CD1c-positive myeloid dendritic cell (primary cell): ENCODE measurements around the gene TUT4.

Experiments
- DNase-seq: peaks from one replicate; pipeline ENCODE4 v3.0.0-alpha.2; 2016; ENCODE audit errors: extremely low spot score

Gene TUT4

DNA sequence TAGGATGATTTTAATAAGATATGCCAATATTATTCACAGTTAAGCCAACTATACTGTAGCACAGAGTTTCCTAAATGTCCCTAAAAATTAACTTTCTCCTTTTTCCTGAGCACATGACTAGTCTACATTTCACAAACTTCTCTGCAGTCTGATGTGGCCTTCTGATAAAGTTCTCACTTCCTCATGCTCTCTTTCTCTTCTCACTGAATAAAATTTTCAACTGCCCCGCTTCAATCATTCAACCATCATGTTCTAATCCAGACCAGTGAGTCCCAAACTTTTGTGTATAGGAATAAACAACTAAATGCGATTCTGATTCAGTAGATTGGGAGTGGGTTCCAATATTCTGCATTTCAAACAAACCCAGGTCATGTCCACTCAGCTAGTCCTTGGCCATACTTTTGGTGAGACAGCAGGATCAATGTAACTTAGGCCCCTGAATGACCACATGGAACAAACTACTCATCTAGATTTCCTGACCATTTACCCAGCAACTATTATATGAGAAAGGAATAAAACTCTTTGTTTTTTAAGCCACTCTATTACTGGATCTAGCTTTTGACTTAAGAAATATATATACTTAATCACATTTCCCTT, 20.1 kb downstream of the TUT4 start:
- peak; percentile 14 for DNase-seq

DNA sequence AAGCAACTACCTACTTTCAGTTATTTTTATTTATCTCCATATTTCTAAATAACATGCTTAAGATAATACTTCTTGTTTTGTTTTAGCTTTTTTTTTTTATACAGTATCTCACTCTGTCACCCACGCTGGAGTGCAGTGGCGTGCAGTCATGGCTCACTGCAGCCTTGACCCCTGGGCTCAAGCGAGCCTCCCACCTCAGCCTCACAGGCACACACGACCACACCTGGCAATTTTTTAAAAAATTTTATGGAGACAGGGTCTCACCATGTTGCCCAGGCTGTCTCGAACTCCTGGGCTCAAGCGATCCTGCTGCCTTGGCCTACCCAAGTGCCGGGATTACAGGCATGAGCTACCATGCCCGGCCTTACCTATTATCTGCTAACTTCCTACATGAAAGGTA, 20.6 kb downstream of the TUT4 start:
- no peak for DNase-seq

DNA sequence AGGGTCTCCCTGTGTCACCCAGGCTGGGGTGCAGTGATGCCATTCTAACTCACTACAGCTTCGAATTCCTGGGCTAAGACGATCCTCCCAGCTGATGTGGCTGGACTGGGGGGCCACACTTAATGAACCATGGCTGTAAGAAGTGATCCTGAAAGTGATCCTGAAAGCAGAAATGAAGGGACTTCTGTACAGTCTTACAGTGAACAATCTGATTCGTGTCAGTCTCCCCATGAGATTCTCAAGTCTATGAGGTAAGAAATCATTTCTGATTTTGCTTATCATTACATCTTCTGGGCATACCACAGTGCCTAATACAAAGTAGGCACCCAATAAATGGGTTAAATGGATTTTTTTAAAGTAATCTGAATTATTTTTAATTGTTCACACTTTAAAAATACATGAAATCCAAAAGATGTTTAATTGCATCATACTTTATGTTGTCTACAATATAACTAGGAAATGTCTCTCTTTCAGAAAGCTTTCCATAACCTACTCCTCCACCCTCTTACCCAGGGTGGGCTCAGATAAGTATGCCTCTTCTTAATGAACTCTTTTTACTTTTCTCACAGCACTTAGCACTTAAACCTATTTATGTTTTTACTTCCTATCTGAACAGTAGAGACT, 21.5 kb downstream of the TUT4 start:
- no peak for DNase-seq

DNA sequence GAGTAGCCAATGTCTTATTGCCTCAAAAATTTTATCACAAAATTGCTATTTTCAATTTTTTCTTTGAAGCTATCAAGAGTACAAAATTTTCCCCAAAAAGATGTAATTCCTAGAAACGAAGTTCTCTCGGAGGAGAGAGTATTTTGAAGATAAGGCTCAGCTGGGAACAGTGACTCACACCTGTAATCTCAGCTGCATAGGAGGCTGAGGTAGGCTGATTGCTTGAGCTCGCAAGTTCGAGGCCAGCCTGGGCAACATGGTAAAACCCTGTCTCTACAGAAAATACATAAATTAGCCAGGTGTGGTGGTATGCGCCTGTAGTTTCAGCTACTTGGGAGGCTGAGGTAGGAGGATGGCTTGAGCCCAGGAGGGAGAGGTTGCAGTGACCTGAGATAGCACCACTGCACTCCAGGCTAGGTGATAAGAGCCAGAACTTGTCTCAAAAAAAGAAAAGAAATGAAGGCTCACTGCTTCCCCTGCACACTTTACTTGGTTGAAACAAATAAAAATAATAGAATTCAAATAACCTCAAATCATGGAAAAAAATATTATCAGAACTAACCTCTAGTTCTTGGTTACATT, 22.2 kb downstream of the TUT4 start:
- DNase-seq = no peak

DNA sequence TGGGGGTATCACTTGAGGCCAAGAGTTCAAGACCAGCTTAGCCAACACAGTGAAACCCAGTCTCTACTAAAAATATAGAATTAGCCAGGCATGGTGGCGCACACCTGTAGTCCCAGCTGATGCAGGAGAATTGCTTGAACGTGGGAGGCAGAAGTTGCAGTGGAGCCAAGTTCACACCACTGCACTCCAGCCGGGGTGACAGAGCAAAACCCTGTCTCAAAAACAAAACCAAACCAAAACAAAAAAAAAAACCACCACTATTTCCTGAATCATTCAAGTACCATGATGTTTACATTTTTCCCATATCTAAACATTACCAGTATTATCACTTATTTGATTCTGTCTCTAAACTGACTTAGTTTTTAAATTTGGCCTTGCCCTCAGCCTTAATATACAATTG, 29.5 kb downstream of the TUT4 start:
- DNase-seq = no peak

DNA sequence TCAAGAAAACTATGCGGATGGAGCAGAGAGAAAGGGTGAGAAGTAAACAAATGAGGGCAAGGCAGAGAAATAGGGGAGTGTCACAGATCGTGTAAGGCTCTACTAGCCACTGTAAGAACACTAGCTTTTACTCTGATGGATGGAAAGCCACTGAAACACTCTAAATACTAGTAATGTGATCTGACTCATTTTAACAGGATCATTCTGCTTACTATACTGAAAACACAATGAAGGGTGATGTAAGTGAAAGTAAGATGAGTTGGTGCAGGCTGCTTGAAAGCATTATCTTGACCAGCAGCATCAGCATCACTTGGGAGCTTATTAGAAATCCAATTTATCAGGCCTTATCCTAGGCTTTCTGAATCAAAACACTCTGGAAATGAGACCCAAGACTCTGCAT, 32.7 kb downstream of the TUT4 start:
- DNase-seq = no peak

DNA sequence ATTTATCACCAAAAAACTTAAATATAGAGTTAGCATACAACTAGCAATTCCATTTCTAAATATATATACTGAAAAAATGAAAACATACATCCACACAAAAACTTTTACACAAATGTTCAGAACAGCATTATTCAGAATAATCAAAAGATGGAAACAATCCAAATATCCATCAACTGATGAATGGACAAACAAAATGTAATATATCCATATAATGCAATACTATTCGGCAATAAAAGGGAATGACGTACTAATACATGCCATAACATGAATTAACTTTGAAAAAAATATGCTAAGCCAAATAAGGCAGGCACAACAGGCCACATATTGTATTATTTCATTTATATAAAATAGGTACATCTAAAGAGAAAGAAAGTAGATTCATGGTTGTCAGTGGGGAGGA, 33.9 kb downstream of the TUT4 start:
- no peak for DNase-seq

DNA sequence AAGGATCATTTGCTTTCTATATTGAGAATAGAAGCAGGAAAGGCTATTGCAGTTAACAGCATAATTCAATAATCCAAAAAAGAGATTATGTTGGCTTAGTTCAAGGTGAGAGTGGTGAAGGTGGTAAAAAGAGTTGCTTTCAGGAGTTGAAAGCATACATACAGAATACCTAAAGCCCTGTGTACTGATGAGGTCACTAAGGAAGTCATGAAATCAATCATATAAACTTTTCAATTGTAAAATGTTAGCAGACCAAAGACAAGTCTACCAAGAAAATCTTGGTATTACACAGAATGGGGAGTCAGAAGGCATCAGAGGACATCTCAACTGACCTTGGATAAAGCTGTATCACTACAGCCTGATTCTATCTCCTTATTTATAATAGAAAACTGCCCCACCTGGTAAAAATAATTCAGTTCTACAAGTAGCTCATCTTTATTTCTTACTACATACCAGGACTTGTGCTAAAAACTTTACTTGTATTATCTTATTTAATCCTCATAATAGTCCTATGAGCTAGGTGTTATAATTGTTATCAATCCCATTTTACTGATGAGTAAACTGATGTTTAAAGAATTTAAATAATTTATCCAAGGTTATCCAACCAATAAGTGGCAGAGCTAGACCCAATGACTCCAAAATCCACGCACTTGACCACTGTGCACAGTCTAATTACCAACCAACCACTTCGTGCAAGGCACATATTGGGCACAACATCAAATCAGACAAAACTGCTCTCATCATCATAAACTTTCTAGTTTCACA, 40.9 kb downstream of the TUT4 start:
- no peak for DNase-seq

DNA sequence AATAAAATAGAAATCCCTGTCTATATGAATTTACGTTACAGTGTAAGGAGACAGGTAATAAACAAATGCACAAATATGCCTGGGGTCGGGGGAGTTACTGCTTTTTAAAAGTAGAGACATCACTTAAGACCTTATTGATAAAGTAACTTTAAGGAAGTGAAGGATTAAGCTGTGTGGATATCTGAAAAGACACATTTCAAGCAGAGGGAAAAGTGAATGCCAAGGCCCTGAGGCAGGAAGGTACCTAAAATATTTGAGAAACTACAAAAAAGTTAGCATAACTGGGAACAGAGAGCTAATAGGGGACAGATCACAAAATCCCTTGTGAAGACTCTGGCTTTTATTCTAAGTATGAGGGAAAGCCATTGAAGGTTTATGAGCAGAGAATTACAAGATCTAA, 41.5 kb downstream of the TUT4 start:
- DNase-seq = no peak

DNA sequence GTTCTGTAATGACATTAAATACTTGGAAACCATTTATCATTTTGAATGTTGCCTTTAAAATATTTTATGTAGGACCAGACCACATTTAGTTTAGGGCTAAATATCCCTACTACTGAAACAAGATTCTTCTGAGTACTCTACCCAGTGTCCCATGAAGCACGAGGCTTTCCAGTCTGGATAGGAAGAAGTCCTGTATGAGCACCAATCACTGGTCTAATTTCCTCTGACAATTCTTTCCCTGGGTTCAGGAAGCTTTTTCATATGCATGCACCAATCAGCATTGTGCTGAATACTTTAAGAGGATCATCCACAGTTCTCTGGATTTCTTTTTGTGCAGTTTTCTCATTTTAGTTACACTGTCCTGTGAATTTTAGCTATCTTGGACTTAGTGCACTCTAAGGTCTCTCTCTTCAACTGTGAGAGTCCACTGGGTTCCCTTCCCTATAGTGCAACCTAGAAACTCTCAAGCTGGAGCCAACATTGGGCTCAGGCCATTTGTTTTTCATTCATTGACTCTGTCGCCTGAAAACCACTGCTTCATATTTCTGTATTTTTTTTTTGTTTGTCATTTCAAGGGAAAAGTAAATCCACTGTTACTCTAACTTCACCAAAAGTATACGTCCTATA, 45.9 kb downstream of the TUT4 start:
- no peak for DNase-seq

DNA sequence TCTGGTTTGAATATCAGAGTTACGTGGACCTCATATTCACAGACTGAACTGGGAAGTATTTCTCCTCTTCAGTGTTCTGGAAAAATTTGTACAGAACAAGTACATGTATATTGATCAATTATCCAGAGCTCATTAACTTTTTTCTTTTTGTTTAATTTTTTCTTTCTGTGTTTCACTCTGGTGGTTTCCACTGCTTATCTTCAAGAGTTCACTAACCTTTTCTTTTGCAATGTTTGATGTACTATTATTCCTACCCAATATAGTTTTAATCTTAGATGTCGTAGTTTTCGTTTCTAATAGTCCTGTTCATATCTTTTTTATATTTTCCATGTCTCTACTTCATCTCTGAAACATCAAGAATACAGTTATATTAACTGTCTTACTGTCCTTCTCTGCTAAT, 46.5 kb downstream of the TUT4 start:
- DNase-seq = no peak

DNA sequence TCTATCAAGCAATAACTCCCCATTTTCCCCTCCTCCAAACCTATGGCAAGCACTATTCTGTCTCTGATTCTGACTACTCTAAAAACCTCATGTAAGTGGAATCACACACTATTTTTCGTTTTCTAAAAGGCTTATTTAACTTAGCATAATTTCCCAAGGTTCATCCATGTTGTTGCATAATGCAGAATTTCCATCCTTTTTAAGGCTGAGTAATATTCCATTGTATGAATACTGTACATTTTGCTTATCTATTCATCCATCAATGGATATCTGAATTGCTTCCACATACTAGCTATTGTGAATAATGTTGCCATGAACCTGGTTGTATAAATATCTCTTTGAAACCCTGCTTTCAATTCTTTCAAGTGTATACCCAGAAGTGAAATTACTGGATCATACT, 48.2 kb downstream of the TUT4 start:
- no peak for DNase-seq

DNA sequence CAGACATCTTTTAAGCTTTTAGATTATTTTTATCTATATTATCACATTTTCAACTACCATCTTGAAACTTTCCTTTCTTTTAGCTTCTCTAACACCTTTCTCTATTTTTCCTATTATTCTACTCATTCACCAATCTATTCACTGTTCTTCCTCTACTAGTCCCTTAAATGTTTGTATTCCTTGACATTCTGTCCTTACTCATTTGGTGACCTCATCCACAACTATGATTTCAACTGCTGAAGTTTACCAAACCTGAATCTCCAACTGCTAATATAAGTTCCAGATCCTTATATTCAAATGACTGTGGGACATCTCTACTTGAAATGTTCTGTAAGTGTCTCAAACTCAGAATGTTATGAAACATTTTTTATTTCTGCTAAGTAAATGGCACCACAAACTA, 49.2 kb downstream of the TUT4 start:
- no peak for DNase-seq

DNA sequence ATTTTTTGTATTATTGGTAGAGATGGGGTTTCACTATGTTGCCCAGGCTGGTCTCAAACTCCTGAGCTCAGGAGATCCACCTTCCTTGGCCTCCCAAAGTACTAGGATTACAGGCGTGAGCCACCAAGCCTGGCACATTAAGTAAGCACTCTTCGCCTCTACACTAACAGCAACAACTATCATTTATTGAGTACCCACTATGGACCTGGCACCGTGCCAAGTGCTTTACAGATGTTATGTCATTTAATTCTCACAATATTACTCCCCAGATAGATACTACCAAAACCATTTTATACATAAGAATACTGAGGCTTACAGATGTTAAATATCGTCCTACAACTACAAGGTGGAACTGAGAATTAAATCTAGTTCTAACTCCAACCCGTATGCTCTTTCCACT, 50.1 kb downstream of the TUT4 start:
- DNase-seq = no peak

DNA sequence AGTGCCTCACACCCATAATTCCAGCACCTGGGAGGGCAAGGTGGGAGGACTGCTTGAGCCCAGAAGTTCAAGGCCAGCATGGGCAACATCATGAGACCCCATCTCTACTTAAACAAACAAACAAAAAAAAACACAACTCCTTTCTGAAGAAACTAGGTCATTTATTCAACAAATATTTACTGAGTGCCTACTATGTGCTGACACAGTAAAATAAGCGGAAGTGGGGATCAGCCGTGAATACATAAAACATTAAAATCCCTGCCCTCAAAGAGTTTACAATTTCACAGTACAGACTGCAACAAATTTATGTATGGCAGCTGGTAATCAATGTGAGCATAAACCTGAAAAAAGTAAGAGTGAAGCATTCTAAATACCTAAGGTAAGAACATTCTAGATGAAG, 65.3 kb downstream of the TUT4 start:
- DNase-seq = no peak

DNA sequence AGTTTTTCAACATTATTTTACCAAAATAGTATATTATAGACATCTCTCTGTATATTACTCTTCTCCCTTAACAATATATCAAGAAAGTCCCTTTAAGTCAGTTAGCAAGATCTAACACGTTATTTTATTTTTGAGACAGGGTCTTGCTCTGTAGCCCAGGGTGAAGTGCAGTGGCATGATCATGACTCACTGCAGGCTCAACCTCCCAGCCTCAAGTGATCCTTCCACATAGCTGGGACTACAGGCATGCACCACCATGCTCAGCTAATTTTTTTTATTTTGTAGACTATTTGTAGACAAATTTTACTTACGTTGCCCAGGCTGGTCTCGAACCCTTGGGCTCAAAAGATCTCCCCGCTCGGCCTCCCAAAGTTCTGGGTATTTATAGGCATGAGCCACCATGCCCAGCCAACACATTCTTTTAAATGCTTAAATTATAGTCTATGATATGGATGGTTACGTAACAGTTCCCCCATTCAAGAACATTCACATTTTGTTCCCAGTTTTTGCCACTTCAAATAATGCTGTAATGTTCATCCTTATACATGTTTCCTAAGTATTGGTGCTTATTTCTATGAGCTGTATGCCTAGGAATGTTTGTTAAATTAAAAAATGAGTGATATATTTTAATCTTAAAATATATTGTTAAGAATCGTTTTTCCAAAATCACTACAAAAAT, 70.4 kb downstream of the TUT4 start:
- DNase-seq = no peak

DNA sequence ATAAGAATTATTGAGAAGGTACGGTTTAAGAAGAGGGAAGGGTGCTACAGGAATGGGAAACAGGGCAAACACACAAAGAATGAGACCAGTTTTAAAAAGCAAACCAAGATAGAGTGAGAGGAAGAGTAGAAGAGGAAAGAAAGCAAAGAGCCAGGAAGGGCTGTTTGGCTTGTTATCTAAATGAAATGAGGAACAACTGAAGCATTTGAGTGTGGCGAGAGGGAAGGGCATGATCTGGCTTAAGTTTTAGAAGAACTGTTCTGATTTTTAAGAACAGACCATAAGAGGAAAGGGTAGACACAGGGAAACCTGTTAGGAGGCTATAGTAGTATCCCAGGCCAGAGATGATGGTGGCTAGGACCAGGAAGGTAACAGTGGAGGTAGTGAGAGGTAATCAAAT, 73.8 kb downstream of the TUT4 start:
- DNase-seq = no peak

DNA sequence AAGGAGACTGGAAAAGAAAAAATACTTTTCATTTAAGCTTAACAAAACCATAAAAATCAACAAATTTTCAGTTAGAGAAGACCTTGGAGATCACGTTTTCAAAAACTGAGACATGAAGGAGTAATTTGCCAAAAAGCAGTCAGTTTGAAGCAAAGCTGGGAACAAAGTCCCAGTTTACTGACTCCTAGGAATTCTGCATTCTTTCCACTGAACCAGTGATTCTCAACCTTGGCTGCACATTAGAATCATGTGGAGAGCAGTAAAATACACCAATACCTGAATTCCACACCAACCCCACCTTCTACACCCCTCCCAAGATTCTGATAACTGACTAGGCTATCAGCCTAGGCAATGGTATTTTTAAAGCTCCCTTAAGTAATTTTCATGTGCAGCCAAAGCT, 75.0 kb downstream of the TUT4 start:
- no peak for DNase-seq

DNA sequence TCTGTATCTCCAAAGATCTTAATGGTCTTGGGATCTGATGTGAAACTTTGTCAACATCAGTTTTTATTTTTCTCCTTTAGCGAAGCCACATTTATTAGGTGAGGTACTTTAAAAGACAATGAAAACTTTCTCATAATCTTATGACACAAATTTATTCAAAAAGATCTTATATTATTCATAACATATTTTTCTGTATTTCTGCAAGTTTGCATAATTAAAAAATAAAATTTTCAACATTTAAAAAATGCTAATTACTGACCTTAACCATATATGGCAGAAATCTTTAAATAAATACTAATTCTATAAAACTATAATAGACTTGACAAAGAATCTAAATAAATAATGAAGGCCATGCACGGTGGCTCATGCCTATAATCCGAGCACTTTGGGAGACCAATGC, 75.9 kb downstream of the TUT4 start:
- DNase-seq = no peak

DNA sequence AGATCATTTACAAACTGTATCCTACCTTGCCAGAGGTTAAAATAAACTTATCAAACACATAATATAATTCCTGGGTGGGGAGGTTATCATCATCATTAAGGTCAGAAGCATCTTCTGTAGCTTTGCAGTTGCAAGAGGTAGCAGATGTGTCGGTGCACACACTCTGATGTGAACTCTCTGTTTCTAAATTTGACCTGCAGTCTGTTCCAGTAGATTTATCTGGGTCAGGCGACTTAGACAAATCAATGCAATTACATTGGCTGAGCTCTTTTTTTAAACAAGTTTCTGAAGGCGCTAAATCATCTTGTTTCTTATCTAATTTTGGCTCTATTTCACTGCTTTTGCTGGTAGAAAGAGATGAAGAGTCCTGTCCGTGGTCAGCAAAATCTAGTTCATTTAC, 78.1 kb downstream of the TUT4 start:
- DNase-seq = no peak

DNA sequence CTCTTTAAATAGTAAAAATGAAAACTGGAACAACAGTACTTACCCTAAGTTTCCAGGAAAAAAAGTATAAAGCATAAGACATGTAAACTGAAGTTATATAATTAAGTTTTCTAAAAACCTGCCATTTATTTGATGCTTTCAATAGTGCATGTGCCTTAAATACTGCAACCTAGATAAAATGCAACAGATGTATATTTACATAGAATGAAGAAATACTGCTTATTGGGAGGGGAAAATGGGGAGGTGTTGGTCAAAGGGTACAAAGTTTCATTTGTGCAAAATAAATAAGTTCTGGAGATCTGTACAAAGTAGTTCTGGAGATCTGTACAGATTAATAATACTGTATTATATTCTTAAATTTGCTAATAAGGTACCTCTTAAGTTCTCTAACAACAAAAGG, 79.9 kb downstream of the TUT4 start:
- no peak for DNase-seq

DNA sequence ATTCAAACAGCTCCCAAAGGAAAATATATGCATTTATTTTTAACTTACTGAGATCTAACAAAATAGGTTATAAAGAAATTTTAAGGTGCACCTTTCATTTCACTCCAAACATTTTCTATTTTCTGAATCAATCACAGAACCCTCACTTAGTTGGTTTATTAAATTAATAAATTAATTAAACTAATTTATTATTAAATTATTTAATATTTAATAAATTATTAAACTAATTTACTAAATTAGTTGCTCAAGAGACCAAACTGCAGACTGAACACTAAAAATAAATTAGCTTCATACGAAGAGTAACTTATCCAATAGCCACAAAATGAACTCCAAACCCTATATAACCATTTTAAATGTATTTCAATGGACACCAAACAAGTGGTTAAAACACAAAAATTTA, 80.5 kb downstream of the TUT4 start:
- DNase-seq = no peak
